Testis (tissue), 2 donors: ENCODE results near the gene LRRC8A.

Experiments used
- CTCF ChIP-seq, 3 experiments: fragments of 450-650 bp in 2 of 3; fragments of 200-600 bp in 1 of 3; sonication (generic) in 1 of 3; IDR thresholded peaks; one replicate each; pipeline ENCODE4 v1.5.1; 2016 to 2019; ENCODE audit warnings: antibody characterized with exemption in 3 of 3, mild to moderate bottlenecking in 2 of 3, moderate library complexity in 1 of 3
- POLR2A ChIP-seq: fragments of 450-650 bp; IDR thresholded peaks from one replicate; pipeline ENCODE4 v1.6.1; 2017; ENCODE audit warnings: antibody characterized with exemption, mild to moderate bottlenecking, moderate library complexity

DNA sequence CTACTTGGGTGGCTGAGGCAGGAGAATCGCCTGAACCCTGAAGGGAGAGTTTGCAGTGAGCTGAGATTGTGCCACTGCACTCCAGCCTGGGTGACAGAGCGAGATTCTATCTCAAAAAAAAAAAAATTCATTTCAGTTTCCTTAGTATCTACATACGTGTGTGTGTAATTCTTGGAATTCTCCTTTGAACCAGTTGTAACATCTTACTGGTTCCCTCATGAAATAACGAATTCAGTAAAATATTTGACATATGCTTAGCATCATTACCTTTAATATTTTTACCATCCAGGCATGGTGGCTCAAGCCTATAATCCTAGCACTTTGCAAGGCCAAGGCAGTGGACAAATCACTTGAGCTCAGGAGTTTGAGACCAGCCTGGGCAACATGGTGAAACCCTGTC is 47.6 kb downstream of the LRRC8A start:
- TF ChIP-seq CTCF (IDR thresholded peaks at IDR 0.05) (no peak), POLR2A (no peak)
